ENCODE results near the gene STARD7.

- TF ChIP-seq POLR2AphosphoS5 (IDR thresholded peaks at IDR 0.05; ENCODE audit: borderline replicate concordance, low read depth, low read length): no peak
- TF ChIP-seq EZH2 (IDR thresholded peaks at IDR 0.05): no peak
Measured at GRCh38 chr2:96167407-96168013, 41.1 kb downstream of the STARD7 start.

Data from SK-N-MC (cell line).